Erythroblast (primary cell): ENCODE data around the gene SCN5A.

Experiments
- GATA1 ChIP-seq: IDR thresholded peaks from 2 replicates; pipeline ENCODE4 v1.6.1; 2011; ENCODE audit warnings: low read depth, mild to moderate bottlenecking, control low read depth, low read length, moderate library complexity
- POLR2A ChIP-seq: IDR thresholded peaks from 2 replicates; pipeline ENCODE4 v1.6.1; 2011; ENCODE audit warnings: mild to moderate bottlenecking, low read length

DNA sequence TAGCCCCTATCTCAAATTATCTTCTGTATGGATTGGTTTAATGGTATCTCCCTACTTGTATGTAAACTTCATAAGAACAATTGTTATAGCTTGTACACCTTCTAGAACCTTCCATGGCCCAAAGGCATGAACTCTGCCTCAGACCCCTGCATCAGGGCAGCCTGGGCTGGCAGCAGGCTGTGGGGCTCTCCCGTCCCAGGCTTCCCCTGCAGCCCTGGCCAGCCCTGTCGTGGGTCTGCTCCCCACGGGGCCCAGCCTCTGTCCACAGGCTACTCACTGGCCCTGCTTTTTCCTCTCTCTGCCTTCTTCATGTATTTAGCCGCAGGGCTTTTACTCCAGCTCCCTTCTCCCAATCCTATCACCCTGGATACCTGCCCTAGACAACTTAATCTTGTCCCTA is 4.4 kb downstream of the SCN5A start:
- no peak for TF ChIP-seq POLR2A
- TF ChIP-seq GATA1, result no peak
